ENCODE data around the gene KIF5B.
"Not testable (repeated sequence)": the region's sequence is repeated elsewhere in the genome, so short reads cannot be mapped to it uniquely, and the experiment has no call there.

The KIF5B gene

DNA sequence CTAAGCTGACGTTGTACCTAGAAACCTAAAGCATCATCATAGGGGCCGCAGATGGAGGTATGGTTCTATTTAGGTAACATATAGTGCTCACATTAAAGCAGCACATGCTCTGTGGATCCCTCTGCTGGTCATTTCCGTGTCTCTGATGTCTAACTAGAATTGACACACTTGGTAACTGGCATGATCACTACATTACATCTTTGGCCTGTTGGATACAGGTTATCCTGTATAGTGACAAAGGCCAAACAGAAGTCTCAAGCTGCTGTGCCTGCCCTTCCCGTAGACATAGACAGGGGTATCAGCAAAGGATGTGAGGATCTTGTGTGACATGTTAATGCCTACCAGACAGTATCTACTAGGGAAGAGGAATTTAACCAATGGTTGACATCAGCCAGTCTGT lies 51.2 kb downstream of the KIF5B start:
- Histone ChIP-seq H3K4me1 (ENCODE audit: control insufficient read depth, insufficient read depth, low read length) (peaks cover 9% of the 10 kb centered on the region), H3K9ac (ENCODE audit: low read length) (no peak overlapping the region), H3K9me3 (ENCODE audit: control insufficient read depth, low read length) (no peaks in the 10 kb centered on the region), H3K4me3 (ENCODE audit: low read length) (no peak overlapping the region), H3K27me3 (replicated peaks; ENCODE audit: control insufficient read depth, insufficient read depth, low read length) (no peaks in the 10 kb centered on the region), H3K36me3 (ENCODE audit: control insufficient read depth, insufficient read depth, low read length, severe bottlenecking) (peaks cover 33% of the 10 kb centered on the region)
- peak; percentile 54 for DNase-seq (ENCODE audit: low read depth)

DNA sequence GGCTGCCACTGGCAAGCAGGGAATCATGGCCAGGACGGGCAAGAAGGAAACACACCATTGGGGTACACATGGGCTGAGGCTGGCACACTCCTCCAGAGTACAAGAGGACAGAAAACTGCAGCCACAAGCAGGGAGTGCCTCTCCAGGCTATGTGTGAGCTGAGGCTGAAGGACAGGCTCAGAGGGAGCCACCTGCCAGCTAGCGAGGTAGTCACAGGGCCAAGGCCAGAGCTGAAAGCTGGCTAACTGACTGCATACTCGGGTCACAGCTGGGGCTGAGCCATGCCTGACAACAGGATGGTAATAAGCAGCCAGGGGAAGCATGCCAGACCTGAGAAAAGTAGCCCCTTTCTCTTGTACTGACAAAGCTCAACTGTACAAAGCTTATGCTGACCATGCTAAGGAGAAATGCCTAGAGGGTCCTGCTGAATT lies 52.0 kb downstream of the KIF5B start:
- Histone ChIP-seq H3K9ac (ENCODE audit: low read length) (no peak overlapping the region), H3K9me3 (ENCODE audit: control insufficient read depth, low read length) (no peaks in the 10 kb centered on the region), H3K27me3 (replicated peaks; ENCODE audit: control insufficient read depth, insufficient read depth, low read length) (no peaks in the 10 kb centered on the region), H3K4me3 (ENCODE audit: low read length) (no peak overlapping the region), H3K36me3 (ENCODE audit: control insufficient read depth, insufficient read depth, low read length, severe bottlenecking) (peaks cover 25% of the 10 kb centered on the region), H3K4me1 (ENCODE audit: control insufficient read depth, insufficient read depth, low read length) (peaks cover 9% of the 10 kb centered on the region)
- DNase-seq (ENCODE audit: low read depth), result no peak

- Histone ChIP-seq H3K4me3 (ENCODE audit: low read length) (no peak overlapping the region), H3K9ac (ENCODE audit: low read length) (no peak overlapping the region), H3K4me1 (ENCODE audit: control insufficient read depth, insufficient read depth, low read length) (peaks cover 9% of the 10 kb centered on the region), H3K27me3 (replicated peaks; ENCODE audit: control insufficient read depth, insufficient read depth, low read length) (no peaks in the 10 kb centered on the region), H3K36me3 (ENCODE audit: control insufficient read depth, insufficient read depth, low read length, severe bottlenecking) (peaks cover 12% of the 10 kb centered on the region), H3K9me3 (ENCODE audit: control insufficient read depth, low read length) (no peaks in the 10 kb centered on the region)
- DNase-seq (ENCODE audit: low read depth), result no peak
Measured at GRCh38 chr10:32002531-32002930, 53.7 kb downstream of the KIF5B start.

GRCh38 chr10:32000937-32001336 lies 55.3 kb downstream of the KIF5B start:
- no peak overlapping the region for H3K4me3 ChIP-seq (ENCODE audit: low read length)
- peaks cover 8% of the 10 kb centered on the region for H3K36me3 ChIP-seq (ENCODE audit: control insufficient read depth, insufficient read depth, low read length, severe bottlenecking)
- H3K9me3 ChIP-seq (ENCODE audit: control insufficient read depth, low read length), result no peaks in the 10 kb centered on the region
- H3K9ac ChIP-seq (ENCODE audit: low read length), result no peak overlapping the region
- no peaks in the 10 kb centered on the region for H3K27me3 ChIP-seq (replicated peaks; ENCODE audit: control insufficient read depth, insufficient read depth, low read length)
- H3K4me1 ChIP-seq (ENCODE audit: control insufficient read depth, insufficient read depth, low read length), result peaks cover 9% of the 10 kb centered on the region
- no peak for DNase-seq (ENCODE audit: low read depth)

DNA sequence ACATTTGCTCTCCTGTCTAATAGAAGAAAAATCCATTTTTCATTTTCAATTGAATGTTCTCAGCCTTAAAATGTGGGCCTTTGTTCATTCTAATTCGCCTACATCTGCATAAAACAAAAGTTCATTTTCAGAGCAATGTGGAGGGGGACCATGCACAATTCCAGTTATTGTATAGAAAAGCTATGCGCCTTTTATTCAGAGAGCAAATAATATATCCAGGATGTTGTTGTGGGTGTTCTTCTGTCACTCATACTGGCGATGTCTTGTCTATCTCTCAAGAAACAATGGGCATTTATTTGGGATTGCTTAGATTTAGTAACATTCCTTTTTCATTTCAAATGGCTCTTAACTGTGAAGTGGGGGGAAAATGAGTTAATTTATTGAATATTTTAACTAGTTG lies 56.4 kb downstream of the KIF5B start:
- Histone ChIP-seq H3K9me3 (ENCODE audit: control insufficient read depth, low read length) (no peaks in the 10 kb centered on the region), H3K4me1 (ENCODE audit: control insufficient read depth, insufficient read depth, low read length) (peaks cover 9% of the 10 kb centered on the region), H3K9ac (ENCODE audit: low read length) (no peak overlapping the region), H3K27me3 (replicated peaks; ENCODE audit: control insufficient read depth, insufficient read depth, low read length) (no peaks in the 10 kb centered on the region), H3K36me3 (ENCODE audit: control insufficient read depth, insufficient read depth, low read length, severe bottlenecking) (no peaks in the 10 kb centered on the region), H3K4me3 (ENCODE audit: low read length) (no peak overlapping the region)
- no peak for DNase-seq (ENCODE audit: low read depth)

- Histone ChIP-seq H3K9ac (ENCODE audit: low read length) (no peak overlapping the region), H3K27me3 (replicated peaks; ENCODE audit: control insufficient read depth, insufficient read depth, low read length) (no peaks in the 10 kb centered on the region), H3K4me1 (ENCODE audit: control insufficient read depth, insufficient read depth, low read length) (peaks cover 7% of the 10 kb centered on the region), H3K4me3 (ENCODE audit: low read length) (no peak overlapping the region), H3K36me3 (ENCODE audit: control insufficient read depth, insufficient read depth, low read length, severe bottlenecking) (no peaks in the 10 kb centered on the region), H3K9me3 (ENCODE audit: control insufficient read depth, low read length) (no peaks in the 10 kb centered on the region)
- DNase-seq (ENCODE audit: low read depth), result no peak
Measured at GRCh38 chr10:31999070-31999660, 57.1 kb downstream of the KIF5B start.

- Histone ChIP-seq H3K36me3 (ENCODE audit: control insufficient read depth, insufficient read depth, low read length, severe bottlenecking) (no peaks in the 10 kb centered on the region), H3K4me1 (ENCODE audit: control insufficient read depth, insufficient read depth, low read length) (no peaks in the 10 kb centered on the region), H3K9me3 (ENCODE audit: control insufficient read depth, low read length) (no peaks in the 10 kb centered on the region), H3K4me3 (ENCODE audit: low read length) (no peak overlapping the region), H3K27me3 (replicated peaks; ENCODE audit: control insufficient read depth, insufficient read depth, low read length) (no peaks in the 10 kb centered on the region), H3K9ac (ENCODE audit: low read length) (no peak overlapping the region)
- DNase-seq (ENCODE audit: low read depth), result no peak
Measured at GRCh38 chr10:31994926-31995325, 61.3 kb downstream of the KIF5B start.

GRCh38 chr10:31990937-31991336 lies 65.3 kb downstream of the KIF5B start:
- Histone ChIP-seq H3K4me3 (ENCODE audit: low read length) (no peak overlapping the region), H3K4me1 (ENCODE audit: control insufficient read depth, insufficient read depth, low read length) (no peaks in the 10 kb centered on the region), H3K27me3 (replicated peaks; ENCODE audit: control insufficient read depth, insufficient read depth, low read length) (no peaks in the 10 kb centered on the region), H3K36me3 (ENCODE audit: control insufficient read depth, insufficient read depth, low read length, severe bottlenecking) (no peaks in the 10 kb centered on the region), H3K9ac (ENCODE audit: low read length) (no peak overlapping the region), H3K9me3 (ENCODE audit: control insufficient read depth, low read length) (no peaks in the 10 kb centered on the region)
- DNase-seq (ENCODE audit: low read depth), result no peak

DNA sequence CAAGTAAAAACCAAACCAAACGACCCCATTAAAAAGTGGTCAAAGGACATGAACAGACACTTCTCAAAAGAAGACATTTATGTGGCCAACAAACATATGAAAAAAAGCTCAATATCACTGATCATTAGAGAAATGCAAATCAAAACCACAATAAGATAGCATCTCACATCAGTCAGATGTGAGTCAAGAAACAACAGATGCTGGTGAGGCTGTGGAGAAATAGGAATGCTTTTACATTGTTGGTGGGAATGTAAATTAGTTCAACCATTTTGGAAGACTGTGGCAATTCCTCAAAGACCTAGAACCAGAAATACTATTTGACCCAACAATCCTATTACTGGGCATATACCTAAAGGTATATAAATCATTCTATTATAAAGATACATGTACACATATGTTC lies 68.4 kb downstream of the KIF5B start:
- H3K9me3 ChIP-seq (ENCODE audit: control insufficient read depth, low read length); H3K27me3 ChIP-seq (replicated peaks; ENCODE audit: control insufficient read depth, insufficient read depth, low read length); H3K4me3 ChIP-seq (ENCODE audit: low read length); H3K9ac ChIP-seq (ENCODE audit: low read length); H3K4me1 ChIP-seq (ENCODE audit: control insufficient read depth, insufficient read depth, low read length); H3K36me3 ChIP-seq (ENCODE audit: control insufficient read depth, insufficient read depth, low read length, severe bottlenecking); DNase-seq (ENCODE audit: low read depth): not testable (repeated sequence)

GRCh38 chr10:31982111-31982510 lies 74.1 kb downstream of the KIF5B start:
- Histone ChIP-seq H3K4me1 (ENCODE audit: control insufficient read depth, insufficient read depth, low read length) (no peaks in the 10 kb centered on the region), H3K27me3 (replicated peaks; ENCODE audit: control insufficient read depth, insufficient read depth, low read length) (no peaks in the 10 kb centered on the region), H3K9ac (ENCODE audit: low read length) (no peak overlapping the region), H3K9me3 (ENCODE audit: control insufficient read depth, low read length) (no peaks in the 10 kb centered on the region), H3K36me3 (ENCODE audit: control insufficient read depth, insufficient read depth, low read length, severe bottlenecking) (no peaks in the 10 kb centered on the region), H3K4me3 (ENCODE audit: low read length) (no peak overlapping the region)
- DNase-seq (ENCODE audit: low read depth), result no peak

- Histone ChIP-seq H3K9ac (ENCODE audit: low read length) (no peak overlapping the region), H3K36me3 (ENCODE audit: control insufficient read depth, insufficient read depth, low read length, severe bottlenecking) (no peaks in the 10 kb centered on the region), H3K27me3 (replicated peaks; ENCODE audit: control insufficient read depth, insufficient read depth, low read length) (no peaks in the 10 kb centered on the region), H3K4me1 (ENCODE audit: control insufficient read depth, insufficient read depth, low read length) (no peaks in the 10 kb centered on the region), H3K9me3 (ENCODE audit: control insufficient read depth, low read length) (no peaks in the 10 kb centered on the region), H3K4me3 (ENCODE audit: low read length) (no peak overlapping the region)
- DNase-seq (ENCODE audit: low read depth), result no peak
Measured at GRCh38 chr10:31980471-31980870, 75.8 kb downstream of the KIF5B start.

- H3K4me3 ChIP-seq (ENCODE audit: low read length); H3K36me3 ChIP-seq (ENCODE audit: control insufficient read depth, insufficient read depth, low read length, severe bottlenecking); H3K9ac ChIP-seq (ENCODE audit: low read length); H3K4me1 ChIP-seq (ENCODE audit: control insufficient read depth, insufficient read depth, low read length); H3K9me3 ChIP-seq (ENCODE audit: control insufficient read depth, low read length); DNase-seq (ENCODE audit: low read depth); H3K27me3 ChIP-seq (replicated peaks; ENCODE audit: control insufficient read depth, insufficient read depth, low read length): not testable (repeated sequence)
Measured at GRCh38 chr10:31979071-31979470, 77.2 kb downstream of the KIF5B start.

All from adipocyte (in vitro differentiated cells).